ENCODE data around the gene PDZRN4. TPM values are rescaled to one million over a fixed set of nuclear protein-coding genes. Genes with fewer than 3 reads are reported as not detected.
A peak's percentile ranks its signal among the peaks of the same experiment; 100 is the strongest.

PDZRN4 gene
- total and polyA plus RNA-seq, 2 of the 4 experiments (the other 2 are of a cell fraction): not detected

GRCh38 chr12:41485203-41485602 lies 297.1 kb downstream of the PDZRN4 start:
- Histone ChIP-seq H4K8ac (ENCODE audit: low read depth in 2 of 2, low read length in 2 of 2) (peak overlapping the region; percentile 19 to 46; a peak in 2 of 4 replicates), H4K5ac (ENCODE audit: low read depth, low read length) (no peak overlapping the region), H3K56ac (ENCODE audit: extremely low read depth, insufficient read depth, low read length) (no peak overlapping the region), H2BK120ac (ENCODE audit: low read depth, low read length) (peak overlapping the region; percentile 24; the same call in 1 of the 2 replicates), H3K9me3 (ENCODE audit: control insufficient read depth, insufficient read depth, low read length) (no peaks in the 10 kb centered on the region), H3K18ac (ENCODE audit: low read depth, low read length) (no peak overlapping the region), H2BK20ac (ENCODE audit: low read depth, low read length) (no peak overlapping the region; the same call in 1 of the 2 replicates), H3K4me1 (ENCODE audit: control insufficient read depth, insufficient read depth, low read length) (no peaks in the 10 kb centered on the region), H3K79me1 (ENCODE audit: low read depth in 1 of 2, low read length in 2 of 2) (no peaks in the 10 kb centered on the region), H4K20me1 (ENCODE audit: insufficient read depth, low read length) (no peaks in the 10 kb centered on the region), H3K14ac (replicated peaks; ENCODE audit: low read depth, low read length) (no peak overlapping the region; the same call in 1 of the 2 replicates), H2BK5ac (ENCODE audit: low read depth, low read length, poor library complexity, severe bottlenecking) (no peak overlapping the region), H3K9me1 (ENCODE audit: insufficient read depth, low read length) (no peaks in the 10 kb centered on the region), H2BK15ac (ENCODE audit: low read depth, low read length) (no peak overlapping the region), H3K9ac (ENCODE audit: low read depth, low read length) (no peak overlapping the region), H2AK5ac (ENCODE audit: low read depth, low read length) (no peak overlapping the region), H3K36me3 (ENCODE audit: control insufficient read depth, insufficient read depth, low read length) (no peaks in the 10 kb centered on the region), H3K4me2 (ENCODE audit: low read depth, low read length) (no peak overlapping the region), H3K23ac (ENCODE audit: low read depth, low read length) (no peak overlapping the region), H3K27ac (ENCODE audit: insufficient read depth, low read length) (no peak overlapping the region), H4K91ac (ENCODE audit: insufficient read depth, low read depth, low read length) (no peak overlapping the region), H3K27me3 (ENCODE audit: control insufficient read depth, insufficient read depth, low read length) (no peaks in the 10 kb centered on the region), H2AFZ (replicated peaks; ENCODE audit: low read length, poor library complexity) (no peak overlapping the region), H3K4ac (ENCODE audit: low read depth, low read length) (no peak overlapping the region), H3K4me3 (ENCODE audit: insufficient read depth, low read depth, low read length) (no peak overlapping the region), H2AK9ac (replicated peaks; ENCODE audit: low read depth, low read length, poor library complexity) (no peak overlapping the region)
- ATAC-seq (ENCODE audit: low read depth) (no peak), DNase-seq (no peak)
- no CpG with 5 or more reads among the region's 5 CpGs for WGBS, 2 experiments (ENCODE audit: extremely low coverage in 2 of 2, insufficient read length in 1 of 2)
- intact Hi-C loops (cut with micrococcal nuclease) (no loop called here), dilution Hi-C loops (cut with HindIII; ENCODE audit: low sequenced_read_pairs, unreplicated experiment) (no loop called here), in situ Hi-C loops (cut with MboI; ENCODE audit: low sequenced_read_pairs) (no loop called here)
- ChIA-PET CTCF (no interaction called here), POLR2A (ENCODE audit: unreplicated experiment) (no interaction called here)
- no peak for TF ChIP-seq RFX5 (IDR thresholded peaks at IDR 0.05; ENCODE audit: low read depth, low read length)
- TF ChIP-seq USF2 (IDR thresholded peaks at IDR 0.05; ENCODE audit: low read depth, low read length): no peak
- TF ChIP-seq FOS (IDR thresholded peaks at IDR 0.05; ENCODE audit: low read depth, low read length): no peak
- TF ChIP-seq NFE2L2 (IDR thresholded peaks at IDR 0.05; ENCODE audit: low read depth, low read length): no peak
- TF ChIP-seq RAD21 (IDR thresholded peaks at IDR 0.05; ENCODE audit: low read length): no peak
- TF ChIP-seq RCOR1 (IDR thresholded peaks at IDR 0.05; ENCODE audit: insufficient replicate concordance, low read length): no peak
- no TSS peak for BruUV-seq (replicated peaks)

Data from IMR-90 (cell line).